H1 (cell line): Measurements from ENCODE around the gene LRP1-AS. TPM values are rescaled to one million over a fixed set of nuclear protein-coding genes. Genes with fewer than 3 reads are reported as not detected.

Source experiments
- CTCF ChIA-PET: fragments of 300-600 bp; sonication (Branson Sonifier 250); formaldehyde crosslinking; loops from one replicate; lab custom pipeline; 2021; ENCODE audit not compliant: partially characterized antibody; lab: Charles Lee
- POLR2A ChIA-PET: fragments of 300-600 bp; sonication (Branson Sonifier 250); formaldehyde crosslinking; loops from one replicate; lab custom pipeline; 2021; ENCODE audit warnings: inconsistent platforms; ENCODE audit not compliant: partially characterized antibody; lab: Charles Lee
- DNase-seq, 2 experiments: peaks; one replicate each; pipeline versions ENCODE4 v3.0.0 to v3.0.0-alpha.2; 2010 to 2022; ENCODE audit warnings: low spot score in 2 of 2, low read depth in 1 of 2, mixed read lengths in 1 of 2
- FAIRE-seq: peaks from 2 replicates; lab custom pipeline; 2011; peaks lifted over from hg19 to GRCh38; lab: Jason Lieb, UNC
- H2AFZ ChIP-seq: 2 replicates; pipeline ENCODE4 v1.8.1; 2012; ENCODE audit warnings: low read length, inconsistent platforms
- H2AK5ac ChIP-seq: 2 replicates; pipeline ENCODE4 v1.6.1; 2013; ENCODE audit warnings: low read depth, low read length
- H2BK120ac ChIP-seq: replicated peaks from 2 replicates; pipeline ENCODE3; 2013; ENCODE audit warnings: low read depth, low read length, inconsistent platforms
- H2BK12ac ChIP-seq: 2 replicates; pipeline ENCODE4 v1.6.1; 2013; ENCODE audit warnings: low read depth, low read length
- H2BK15ac ChIP-seq: 2 replicates; pipeline ENCODE4 v1.6.1; 2013; ENCODE audit warnings: low read length
- H2BK20ac ChIP-seq: 2 replicates; pipeline ENCODE4 v1.6.1; 2013; ENCODE audit warnings: low read length
- H2BK5ac ChIP-seq: 2 replicates; pipeline ENCODE4 v1.6.1; 2013; ENCODE audit warnings: low read depth, low read length
- H3K14ac ChIP-seq: 2 replicates; pipeline ENCODE4 v1.6.1; 2013; ENCODE audit warnings: inconsistent platforms; ENCODE audit not compliant: insufficient read length
- H3K18ac ChIP-seq: 2 replicates; pipeline ENCODE4 v1.6.1; 2013; ENCODE audit warnings: low read length; ENCODE audit errors: extremely low read depth
- H3K23ac ChIP-seq: 2 replicates; pipeline ENCODE4 v1.6.1; 2013; ENCODE audit warnings: inconsistent platforms; ENCODE audit not compliant: insufficient read length
- H3K23me2 ChIP-seq: 2 replicates; pipeline ENCODE4 v1.6.1; 2013; ENCODE audit warnings: low read depth, low read length
- H3K27ac ChIP-seq: 2 replicates; pipeline ENCODE4 v1.6.1; 2011; ENCODE audit warnings: low read depth, low read length, inconsistent platforms
- H3K27me3 ChIP-seq, 4 experiments: replicated peaks in 1 of 4; 1 replicate in 1 of 4; 2 replicates in 3 of 4; pipeline versions ENCODE4 v1.6.1 to v1.8.1; 2011 to 2013; ENCODE audit warnings: low read length in 3 of 4, mild to moderate bottlenecking in 3 of 4, inconsistent platforms in 2 of 4, mixed read lengths in 2 of 4, moderate library complexity in 1 of 4; ENCODE audit not compliant: control insufficient read depth in 3 of 4, insufficient read depth in 3 of 4; ENCODE audit errors: extremely low read depth in 1 of 4
- H3K36me3 ChIP-seq, 4 experiments: 2 replicates each; pipeline versions ENCODE4 v1.6.1 to v1.8.1; 2011 to 2013; ENCODE audit warnings: mild to moderate bottlenecking in 4 of 4, low read length in 3 of 4, moderate library complexity in 2 of 4, control low read depth in 1 of 4, inconsistent platforms in 1 of 4; ENCODE audit not compliant: insufficient read depth in 4 of 4, control insufficient read depth in 2 of 4
- H3K4ac ChIP-seq: replicated peaks from 2 replicates; pipeline ENCODE3; 2013; ENCODE audit warnings: low read length, low read depth, mixed read lengths, inconsistent platforms; ENCODE audit not compliant: insufficient read length
- H3K4me1 ChIP-seq, 4 experiments: replicated peaks in 1 of 4; 1 replicate in 1 of 4; 2 replicates in 3 of 4; pipeline versions ENCODE4 v1.6.1 to v1.8.1; 2011 to 2013; ENCODE audit warnings: low read length in 3 of 4, inconsistent platforms in 2 of 4, mixed read lengths in 1 of 4; ENCODE audit not compliant: insufficient read depth in 4 of 4, control insufficient read depth in 3 of 4
- H3K4me2 ChIP-seq, 2 experiments: 2 replicates each; pipeline versions ENCODE4 v1.6.1 to v1.8.1; 2011 to 2013; ENCODE audit warnings: low read depth in 2 of 2, low read length in 2 of 2, control low read depth in 1 of 2, inconsistent platforms in 1 of 2, mild to moderate bottlenecking in 1 of 2; ENCODE audit not compliant: insufficient read depth in 1 of 2
- H3K4me3 ChIP-seq, 4 experiments: fragments of 200-600, 300-600 bp in 1 of 4; sonication (generic), shearing (Covaris generic), sonication (Bioruptor Twin) in 1 of 4; 2 replicates each; pipeline versions ENCODE4 v1.5.1 to v1.8.1; 2011 to 2016; ENCODE audit warnings: low read length in 4 of 4, low read depth in 3 of 4, control low read depth in 2 of 4, inconsistent platforms in 2 of 4, mild to moderate bottlenecking in 2 of 4, mixed read lengths in 1 of 4, moderate library complexity in 1 of 4; ENCODE audit not compliant: insufficient read depth in 2 of 4; ENCODE audit errors: extremely low read depth in 1 of 4
- H3K56ac ChIP-seq: replicated peaks from 2 replicates; pipeline ENCODE3; 2013; ENCODE audit warnings: low read depth, mild to moderate bottlenecking, mixed read lengths, low read length, inconsistent platforms; ENCODE audit not compliant: insufficient read length
- H3K79me1 ChIP-seq: 2 replicates; pipeline ENCODE4 v1.6.1; 2013; ENCODE audit warnings: low read depth, low read length, control low read depth
- H3K79me2 ChIP-seq, 2 experiments: 2 replicates each; pipeline versions ENCODE4 v1.6.1 to v1.8.1; 2012 to 2013; ENCODE audit warnings: low read length in 2 of 2, mild to moderate bottlenecking in 2 of 2, inconsistent platforms in 1 of 2; ENCODE audit not compliant: insufficient read depth in 2 of 2, control insufficient read depth in 1 of 2
- H3K9ac ChIP-seq, 4 experiments: replicated peaks in 1 of 4; 1 replicate in 1 of 4; 2 replicates in 3 of 4; pipeline versions ENCODE4 v1.6.1 to v1.8.1; 2011 to 2013; ENCODE audit warnings: low read depth in 3 of 4, low read length in 3 of 4, control low read depth in 2 of 4, mild to moderate bottlenecking in 2 of 4, moderate library complexity in 2 of 4, inconsistent platforms in 1 of 4; ENCODE audit errors: extremely low read depth in 1 of 4
- H3K9me3 ChIP-seq, 2 experiments: 2 replicates each; pipeline versions ENCODE4 v1.6.1 to v1.8.1; 2012 to 2013; ENCODE audit warnings: mild to moderate bottlenecking in 2 of 2, moderate library complexity in 2 of 2, control low read depth in 1 of 2, inconsistent platforms in 1 of 2, low read depth in 1 of 2, low read length in 1 of 2, mixed read lengths in 1 of 2; ENCODE audit not compliant: insufficient read depth in 2 of 2
- H4K20me1 ChIP-seq, 2 experiments: replicated peaks in 1 of 2; 2 replicates each; pipeline versions ENCODE3 to v1.8.1; 2011 to 2013; ENCODE audit warnings: inconsistent platforms in 2 of 2, low read length in 2 of 2, mild to moderate bottlenecking in 1 of 2; ENCODE audit not compliant: insufficient read depth in 2 of 2, control insufficient read depth in 1 of 2
- H4K5ac ChIP-seq: 2 replicates; pipeline ENCODE4 v1.6.1; 2013; ENCODE audit warnings: low read length, low read depth, mixed read lengths, inconsistent platforms; ENCODE audit not compliant: insufficient read length
- H4K8ac ChIP-seq: 2 replicates; pipeline ENCODE4 v1.8.0; 2013; ENCODE audit warnings: mild to moderate bottlenecking, moderate library complexity, low read length, inconsistent platforms; ENCODE audit not compliant: insufficient read depth; ENCODE audit errors: extremely low read depth
- H4K91ac ChIP-seq: replicated peaks from 2 replicates; pipeline ENCODE3; 2013; ENCODE audit warnings: low read length, mixed read lengths, inconsistent platforms; ENCODE audit not compliant: insufficient read length
- BCL11A ChIP-seq, 2 experiments: IDR thresholded peaks; one replicate each; pipeline ENCODE4 v1.6.1; 2011; ENCODE audit warnings: low read depth in 2 of 2, low read length in 2 of 2, mild to moderate bottlenecking in 2 of 2
- CBX5 ChIP-seq: fragments of 300-800, 300-1000 bp; sonication (generic); IDR thresholded peaks from 2 replicates; pipeline ENCODE4 v1.7.1; 2016; ENCODE audit warnings: antibody characterized with exemption, low read length, low read depth
- CHD2 ChIP-seq: IDR thresholded peaks from 2 replicates; pipeline ENCODE4 v1.6.1; 2012; ENCODE audit warnings: low read length, improper control_type of control experiment
- GTF2F1 ChIP-seq: IDR thresholded peaks from 2 replicates; pipeline ENCODE4 v1.6.1; 2012; ENCODE audit warnings: low read depth, low read length, improper control_type of control experiment, borderline replicate concordance
- JUN ChIP-seq: IDR thresholded peaks from 2 replicates; pipeline ENCODE4 v1.6.1; 2011; ENCODE audit warnings: low read depth, mild to moderate bottlenecking, improper control_type of control experiment, low read length
- POLR2A ChIP-seq, 2 experiments: IDR thresholded peaks; 1 replicate in 1 of 2; 2 replicates in 1 of 2; pipeline ENCODE4 v1.6.1; 2011; ENCODE audit warnings: low read depth in 2 of 2, low read length in 2 of 2, mild to moderate bottlenecking in 2 of 2; ENCODE audit errors: control extremely low read depth in 1 of 2
- POU5F1 ChIP-seq: IDR thresholded peaks from 2 replicates; pipeline ENCODE4 v1.6.1; 2011; ENCODE audit warnings: low read depth, mild to moderate bottlenecking, low read length, moderate library complexity
- RBBP5 ChIP-seq: IDR thresholded peaks from 2 replicates; pipeline ENCODE4 v1.7.1; 2012; ENCODE audit warnings: low read depth, mild to moderate bottlenecking, inconsistent platforms, low read length, moderate library complexity, borderline replicate concordance
- SP1 ChIP-seq: IDR thresholded peaks from 2 replicates; pipeline ENCODE4 v1.6.1; 2011; ENCODE audit warnings: low read depth, low read length
- TAF7 ChIP-seq: optimal IDR thresholded peaks from 2 replicates; pipeline ENCODE3; 2011; ENCODE audit warnings: low read depth, mild to moderate bottlenecking, inconsistent platforms, low read length, moderate library complexity, borderline replicate concordance
- YY1 ChIP-seq: IDR thresholded peaks from 2 replicates; pipeline ENCODE4 v1.6.1; 2011; ENCODE audit warnings: low read depth, mild to moderate bottlenecking, low read length
- WGBS, 2 experiments: shearing (Covaris generic) in 1 of 2; methylation state at CpG; one replicate each; pipeline versions ENCODE4 v1.1.6 to v1.1.7; 2013 to 2015; ENCODE audit warnings: low lambda C conversion rate in 2 of 2, mixed read lengths in 2 of 2, inconsistent platforms in 1 of 2, low coverage in 1 of 2, missing lambda C conversion rate in 1 of 2; ENCODE audit not compliant: insufficient replicate concordance in 2 of 2, insufficient coverage in 1 of 2, insufficient read length in 1 of 2; ENCODE audit errors: extremely low coverage in 1 of 2, missing lambda C conversion rate in 1 of 2; 5-methylcytosine and 5-hydroxymethylcytosine counted together
- polyA plus RNA-seq, 7 experiments: library from polyadenylated mRNA; depleted of rRNA in 3 of 7; stranded (reverse) in 5 of 7; unstranded in 2 of 7; fragments of >200 nt in 5 of 7; fragments of 200-250 nt in 2 of 7; gene quantifications; 1 replicate in 5 of 7; 2 replicates in 1 of 7; 4 replicates in 1 of 7; pipeline versions ENCODE4 v1.2.1 to v1.2.3, GENCODE V29; 2011 to 2013; ENCODE audit warnings: missing spikeins in 2 of 7, mixed read lengths in 2 of 7
- total RNA-seq: library from RNA; stranded (reverse); fragmentation: NEBNext Ultra II Directional; extraction: Animal tissue kit (Norgen Biotek cat#: 25700); gene quantifications from 2 replicates; pipeline ENCODE4 v1.2.1, GENCODE V29; 2021
- TF ChIP-seq, protein P1 (sequence below): IDR thresholded peaks from 2 replicates; pipeline ENCODE4 v1.6.1; 2012; ENCODE audit warnings: inconsistent platforms

LRP1-AS gene
- total and polyA plus RNA-seq, 2 of the 8 experiments (the other 6 are each of a cell fraction or from before 2014, with no cell fraction given): not detected

DNA sequence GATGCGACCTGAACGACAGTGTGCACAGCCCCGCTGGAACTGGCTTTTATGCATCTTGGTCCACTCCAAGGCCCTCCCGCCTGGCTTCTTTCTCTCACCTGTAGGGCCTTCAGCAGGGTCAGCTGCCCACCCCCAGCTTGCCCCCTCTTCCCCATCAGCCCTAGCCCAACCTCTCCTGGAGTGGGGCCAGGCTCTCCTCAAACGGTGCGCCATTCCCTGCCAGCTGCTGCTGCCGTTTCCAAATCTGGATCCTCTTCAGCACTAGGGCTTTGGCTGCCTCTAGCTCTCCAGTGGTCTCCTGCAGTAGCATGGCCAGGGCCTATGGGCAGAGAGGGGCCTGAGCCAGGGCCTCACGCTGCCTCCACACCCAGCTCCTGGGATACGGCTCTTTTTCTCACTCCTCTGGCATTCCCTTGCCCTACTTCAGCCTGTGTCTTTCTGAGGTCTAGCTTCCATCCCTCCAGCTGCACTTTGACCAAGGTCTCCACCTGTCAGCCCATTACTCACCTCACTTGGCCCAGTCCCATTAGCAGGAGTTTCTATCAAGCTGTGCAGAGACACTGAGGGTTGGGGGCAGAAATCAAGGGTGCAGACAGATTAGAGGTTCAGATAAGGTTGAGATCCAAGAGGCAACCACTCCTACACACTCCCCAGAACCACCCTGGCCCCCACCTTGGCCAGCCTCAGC, 41.3 kb downstream of the LRP1-AS start:
- TF ChIP-seq BCL11A (IDR thresholded peaks at IDR 0.05; ENCODE audit: low read depth in 2 of 2, low read length in 2 of 2) (no peak), JUN (no peak), GTF2F1 (no peak), CBX5 (no peak), TAF7 (no peak), RBBP5 (no peak), YY1 (no peak), POLR2A (IDR thresholded peaks at IDR 0.05; ENCODE audit: control extremely low read depth in 1 of 2, low read depth in 2 of 2, low read length in 2 of 2) (no peak), POU5F1 (no peak), SP1 (no peak), CHD2 (no peak)
- TF ChIP-seq, protein P1, sequence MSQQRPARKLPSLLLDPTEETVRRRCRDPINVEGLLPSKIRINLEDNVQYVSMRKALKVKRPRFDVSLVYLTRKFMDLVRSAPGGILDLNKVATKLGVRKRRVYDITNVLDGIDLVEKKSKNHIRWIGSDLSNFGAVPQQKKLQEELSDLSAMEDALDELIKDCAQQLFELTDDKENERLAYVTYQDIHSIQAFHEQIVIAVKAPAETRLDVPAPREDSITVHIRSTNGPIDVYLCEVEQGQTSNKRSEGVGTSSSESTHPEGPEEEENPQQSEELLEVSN: no peak
- TF ChIP-seq, all 59 proteins: peak for 0
- Histone ChIP-seq H3K4ac (no peak overlapping the region), H4K8ac (no peak overlapping the region), H2AK5ac (no peak overlapping the region), H2BK5ac (no peak overlapping the region), H4K91ac (no peak overlapping the region), H3K56ac (no peak overlapping the region), H3K4me2 (no peak overlapping the region), H3K14ac (no peak overlapping the region), H3K4me3 (no peak overlapping the region), H2BK12ac (no peak overlapping the region), H3K36me3 (peaks cover 0 to 9% (median 4%) of the 10 kb centered on the region in 4 experiments; a peak in 2 of 8 replicates), H2BK15ac (no peak overlapping the region), H4K20me1 (no peaks in the 10 kb centered on the region), H3K23me2 (peaks cover 7% of the 10 kb centered on the region; the same call in 1 of the 2 replicates), H3K23ac (no peak overlapping the region), H3K9ac (no peak overlapping the region), H4K5ac (no peak overlapping the region), H2AFZ (no peak overlapping the region), H2BK20ac (no peak overlapping the region), H2BK120ac (no peak overlapping the region), H3K79me1 (no peaks in the 10 kb centered on the region), H3K18ac (no peak overlapping the region), H3K79me2 (no peaks in the 10 kb centered on the region), H3K9me3 (no peaks in the 10 kb centered on the region), H3K4me1 (peaks cover 0 to 16% (median 10%) of the 10 kb centered on the region in 4 experiments; a peak in 6 of 7 replicates), H3K27ac (no peak overlapping the region), H3K27me3 (no peaks in the 10 kb centered on the region)
- POLR2A ChIA-PET: interaction anchor here (1.6 to 13.0 kb wide), 4 partner anchors 11 to 37 kb away, joined by 4 to 352 read pairs (median 12); partner anchors contain the start of genes LRP1 and NAB2
- CTCF ChIA-PET: interaction anchor here (0.6 to 15.7 kb wide), 8 partner anchors 13 to 76 kb away, joined by 3 to 325 read pairs (median 6); partner anchors contain the start of gene NAB2
- DNase-seq (no peak), FAIRE-seq (no peak)
- 88% methylated on average over 9 of the region's 9 CpGs; no CpG with 5 or more reads in 1 of the 2 experiments for WGBS, 2 experiments
